ENCODE results near the gene DIAPH3.

DNA sequence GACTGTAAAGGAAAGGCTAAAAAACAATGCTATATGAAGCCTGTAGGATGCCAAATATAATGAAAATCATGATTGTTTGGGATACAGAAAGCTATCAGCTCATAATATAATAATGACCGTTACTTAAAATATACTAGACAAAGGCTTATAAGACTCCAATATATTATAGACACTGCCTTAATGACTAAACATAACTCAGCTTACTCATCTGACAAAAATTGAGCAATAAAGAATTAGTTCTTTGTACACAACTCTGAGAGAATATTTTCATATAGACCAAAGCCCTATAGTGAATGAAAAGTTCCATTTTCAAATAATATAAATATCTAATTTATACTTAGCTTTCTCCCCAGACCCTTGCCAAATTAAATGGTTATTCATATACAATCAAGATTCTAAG is 283.3 kb downstream of the DIAPH3 start:
- TF ChIP-seq, protein P1, sequence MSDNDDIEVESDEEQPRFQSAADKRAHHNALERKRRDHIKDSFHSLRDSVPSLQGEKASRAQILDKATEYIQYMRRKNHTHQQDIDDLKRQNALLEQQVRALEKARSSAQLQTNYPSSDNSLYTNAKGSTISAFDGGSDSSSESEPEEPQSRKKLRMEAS (CRISPR knock-in tag; IDR thresholded peaks at IDR 0.05): no peak
- TF ChIP-seq, protein P2, sequence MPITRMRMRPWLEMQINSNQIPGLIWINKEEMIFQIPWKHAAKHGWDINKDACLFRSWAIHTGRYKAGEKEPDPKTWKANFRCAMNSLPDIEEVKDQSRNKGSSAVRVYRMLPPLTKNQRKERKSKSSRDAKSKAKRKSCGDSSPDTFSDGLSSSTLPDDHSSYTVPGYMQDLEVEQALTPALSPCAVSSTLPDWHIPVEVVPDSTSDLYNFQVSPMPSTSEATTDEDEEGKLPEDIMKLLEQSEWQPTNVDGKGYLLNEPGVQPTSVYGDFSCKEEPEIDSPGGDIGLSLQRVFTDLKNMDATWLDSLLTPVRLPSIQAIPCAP (CRISPR knock-in tag; IDR thresholded peaks at IDR 0.05): no peak
- no peak for TF ChIP-seq EMX1 (CRISPR knock-in tag; IDR thresholded peaks at IDR 0.05)
- TF ChIP-seq, protein P3, sequence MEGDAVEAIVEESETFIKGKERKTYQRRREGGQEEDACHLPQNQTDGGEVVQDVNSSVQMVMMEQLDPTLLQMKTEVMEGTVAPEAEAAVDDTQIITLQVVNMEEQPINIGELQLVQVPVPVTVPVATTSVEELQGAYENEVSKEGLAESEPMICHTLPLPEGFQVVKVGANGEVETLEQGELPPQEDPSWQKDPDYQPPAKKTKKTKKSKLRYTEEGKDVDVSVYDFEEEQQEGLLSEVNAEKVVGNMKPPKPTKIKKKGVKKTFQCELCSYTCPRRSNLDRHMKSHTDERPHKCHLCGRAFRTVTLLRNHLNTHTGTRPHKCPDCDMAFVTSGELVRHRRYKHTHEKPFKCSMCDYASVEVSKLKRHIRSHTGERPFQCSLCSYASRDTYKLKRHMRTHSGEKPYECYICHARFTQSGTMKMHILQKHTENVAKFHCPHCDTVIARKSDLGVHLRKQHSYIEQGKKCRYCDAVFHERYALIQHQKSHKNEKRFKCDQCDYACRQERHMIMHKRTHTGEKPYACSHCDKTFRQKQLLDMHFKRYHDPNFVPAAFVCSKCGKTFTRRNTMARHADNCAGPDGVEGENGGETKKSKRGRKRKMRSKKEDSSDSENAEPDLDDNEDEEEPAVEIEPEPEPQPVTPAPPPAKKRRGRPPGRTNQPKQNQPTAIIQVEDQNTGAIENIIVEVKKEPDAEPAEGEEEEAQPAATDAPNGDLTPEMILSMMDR (IDR thresholded peaks at IDR 0.05): no peak
- no peak for TF ChIP-seq NFYB (CRISPR knock-in tag; conservative IDR thresholded peaks at IDR 0.05; ENCODE audit: low read depth)
- TF ChIP-seq, protein P4, sequence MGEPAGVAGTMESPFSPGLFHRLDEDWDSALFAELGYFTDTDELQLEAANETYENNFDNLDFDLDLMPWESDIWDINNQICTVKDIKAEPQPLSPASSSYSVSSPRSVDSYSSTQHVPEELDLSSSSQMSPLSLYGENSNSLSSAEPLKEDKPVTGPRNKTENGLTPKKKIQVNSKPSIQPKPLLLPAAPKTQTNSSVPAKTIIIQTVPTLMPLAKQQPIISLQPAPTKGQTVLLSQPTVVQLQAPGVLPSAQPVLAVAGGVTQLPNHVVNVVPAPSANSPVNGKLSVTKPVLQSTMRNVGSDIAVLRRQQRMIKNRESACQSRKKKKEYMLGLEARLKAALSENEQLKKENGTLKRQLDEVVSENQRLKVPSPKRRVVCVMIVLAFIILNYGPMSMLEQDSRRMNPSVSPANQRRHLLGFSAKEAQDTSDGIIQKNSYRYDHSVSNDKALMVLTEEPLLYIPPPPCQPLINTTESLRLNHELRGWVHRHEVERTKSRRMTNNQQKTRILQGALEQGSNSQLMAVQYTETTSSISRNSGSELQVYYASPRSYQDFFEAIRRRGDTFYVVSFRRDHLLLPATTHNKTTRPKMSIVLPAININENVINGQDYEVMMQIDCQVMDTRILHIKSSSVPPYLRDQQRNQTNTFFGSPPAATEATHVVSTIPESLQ (CRISPR knock-in tag; IDR thresholded peaks at IDR 0.05): no peak
- TF ChIP-seq, protein P5, sequence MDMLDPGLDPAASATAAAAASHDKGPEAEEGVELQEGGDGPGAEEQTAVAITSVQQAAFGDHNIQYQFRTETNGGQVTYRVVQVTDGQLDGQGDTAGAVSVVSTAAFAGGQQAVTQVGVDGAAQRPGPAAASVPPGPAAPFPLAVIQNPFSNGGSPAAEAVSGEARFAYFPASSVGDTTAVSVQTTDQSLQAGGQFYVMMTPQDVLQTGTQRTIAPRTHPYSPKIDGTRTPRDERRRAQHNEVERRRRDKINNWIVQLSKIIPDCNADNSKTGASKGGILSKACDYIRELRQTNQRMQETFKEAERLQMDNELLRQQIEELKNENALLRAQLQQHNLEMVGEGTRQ (CRISPR knock-in tag; IDR thresholded peaks at IDR 0.05): no peak

All from WTC11 (cell line).